ENCODE measurements around the gene NRAP. TPM values are rescaled to one million over a fixed set of nuclear protein-coding genes. Genes with fewer than 3 reads are reported as not detected.

NRAP gene
- total and polyA plus RNA-seq, 4 donors, result 0.02 to 0.04 TPM; not detected in 2

- TF ChIP-seq, protein P1, sequence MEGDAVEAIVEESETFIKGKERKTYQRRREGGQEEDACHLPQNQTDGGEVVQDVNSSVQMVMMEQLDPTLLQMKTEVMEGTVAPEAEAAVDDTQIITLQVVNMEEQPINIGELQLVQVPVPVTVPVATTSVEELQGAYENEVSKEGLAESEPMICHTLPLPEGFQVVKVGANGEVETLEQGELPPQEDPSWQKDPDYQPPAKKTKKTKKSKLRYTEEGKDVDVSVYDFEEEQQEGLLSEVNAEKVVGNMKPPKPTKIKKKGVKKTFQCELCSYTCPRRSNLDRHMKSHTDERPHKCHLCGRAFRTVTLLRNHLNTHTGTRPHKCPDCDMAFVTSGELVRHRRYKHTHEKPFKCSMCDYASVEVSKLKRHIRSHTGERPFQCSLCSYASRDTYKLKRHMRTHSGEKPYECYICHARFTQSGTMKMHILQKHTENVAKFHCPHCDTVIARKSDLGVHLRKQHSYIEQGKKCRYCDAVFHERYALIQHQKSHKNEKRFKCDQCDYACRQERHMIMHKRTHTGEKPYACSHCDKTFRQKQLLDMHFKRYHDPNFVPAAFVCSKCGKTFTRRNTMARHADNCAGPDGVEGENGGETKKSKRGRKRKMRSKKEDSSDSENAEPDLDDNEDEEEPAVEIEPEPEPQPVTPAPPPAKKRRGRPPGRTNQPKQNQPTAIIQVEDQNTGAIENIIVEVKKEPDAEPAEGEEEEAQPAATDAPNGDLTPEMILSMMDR (IDR thresholded peaks at IDR 0.05; ENCODE audit: control extremely low read depth, extremely low read depth), result no peak
- WGBS, 2 donors, result 74 to 100% methylated on average over 2 of the region's 2 CpGs
Observed at GRCh38 chr10:113691381-113691780, 27.5 kb upstream of the NRAP start.

DNA sequence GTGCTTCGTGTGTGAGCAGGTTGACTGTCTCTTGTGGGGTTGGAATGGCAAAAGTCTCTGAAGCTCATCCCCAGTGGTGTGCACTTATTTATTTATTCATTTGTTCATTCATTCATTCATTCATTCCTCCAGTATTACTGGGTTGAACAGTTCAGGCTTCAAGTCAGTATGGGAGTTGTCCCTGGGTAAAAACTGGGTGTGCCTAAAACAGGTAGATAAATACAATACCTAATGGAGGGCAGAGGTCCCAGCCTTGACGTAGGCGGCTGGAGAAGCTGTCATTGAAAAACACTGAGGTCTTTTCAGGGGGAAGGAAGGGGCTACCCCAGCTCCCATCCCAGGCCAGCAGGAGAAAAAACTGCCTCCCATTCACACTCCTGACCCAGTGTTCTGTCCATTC is 26.9 kb upstream of the NRAP start:
- no peak for DNase-seq
- TF ChIP-seq, protein P1 (IDR thresholded peaks at IDR 0.05; ENCODE audit: control extremely low read depth, extremely low read depth), result no peak
- no peak overlapping the region for H3K27ac ChIP-seq (ENCODE audit: low read depth in 1 of 2, low read length in 1 of 2)
- H3K4me3 ChIP-seq, result no peak overlapping the region
- H3K9ac ChIP-seq (ENCODE audit: insufficient read depth in 1 of 2, low read length in 2 of 2), result no peak overlapping the region
- no peak for ATAC-seq (ENCODE audit: insufficient read depth, low FRiP score)
- H3K4me1 ChIP-seq (ENCODE audit: control insufficient read depth in 5 of 5, insufficient read depth in 5 of 5, low read length in 5 of 5), result peaks cover 0 to 10% (median 0%) of the 10 kb centered on the region in 5 donors
- no peaks in the 10 kb centered on the region for H3K27me3 ChIP-seq (ENCODE audit: control insufficient read depth in 3 of 3, insufficient read depth in 3 of 3, low read length in 2 of 3)
- H3K36me3 ChIP-seq (ENCODE audit: control insufficient read depth in 4 of 4, insufficient read depth in 4 of 4, low read length in 4 of 4), result peaks cover 6 to 34% (median 12%) of the 10 kb centered on the region in 4 donors
- WGBS, 2 donors, result 64 to 67% methylated on average over 3 of the region's 3 CpGs
- peaks cover 7 to 35% (median 10%) of the 10 kb centered on the region in 4 donors for H3K9me3 ChIP-seq (ENCODE audit: control insufficient read depth in 4 of 4, insufficient read depth in 3 of 4, low read length in 3 of 4)

More at GRCh38 chr10:113691381-113691780, 27.5 kb upstream of the NRAP start:
- DNase-seq (no peak), ATAC-seq (ENCODE audit: insufficient read depth, low FRiP score) (no peak)
- no peak overlapping the region for H3K4me3 ChIP-seq
- H3K27me3 ChIP-seq (ENCODE audit: control insufficient read depth in 3 of 3, insufficient read depth in 3 of 3, low read length in 2 of 3), result no peaks in the 10 kb centered on the region
- H3K9ac ChIP-seq (ENCODE audit: insufficient read depth in 1 of 2, low read length in 2 of 2), result no peak overlapping the region
- H3K36me3 ChIP-seq (ENCODE audit: control insufficient read depth in 4 of 4, insufficient read depth in 4 of 4, low read length in 4 of 4), result peaks cover 6 to 34% (median 12%) of the 10 kb centered on the region in 4 donors
- peaks cover 7 to 35% (median 10%) of the 10 kb centered on the region in 4 donors for H3K9me3 ChIP-seq (ENCODE audit: control insufficient read depth in 4 of 4, insufficient read depth in 3 of 4, low read length in 3 of 4)
- H3K4me1 ChIP-seq (ENCODE audit: control insufficient read depth in 5 of 5, insufficient read depth in 5 of 5, low read length in 5 of 5), result peaks cover 0 to 10% (median 0%) of the 10 kb centered on the region in 5 donors
- H3K27ac ChIP-seq (ENCODE audit: low read depth in 1 of 2, low read length in 1 of 2), result no peak overlapping the region

DNA sequence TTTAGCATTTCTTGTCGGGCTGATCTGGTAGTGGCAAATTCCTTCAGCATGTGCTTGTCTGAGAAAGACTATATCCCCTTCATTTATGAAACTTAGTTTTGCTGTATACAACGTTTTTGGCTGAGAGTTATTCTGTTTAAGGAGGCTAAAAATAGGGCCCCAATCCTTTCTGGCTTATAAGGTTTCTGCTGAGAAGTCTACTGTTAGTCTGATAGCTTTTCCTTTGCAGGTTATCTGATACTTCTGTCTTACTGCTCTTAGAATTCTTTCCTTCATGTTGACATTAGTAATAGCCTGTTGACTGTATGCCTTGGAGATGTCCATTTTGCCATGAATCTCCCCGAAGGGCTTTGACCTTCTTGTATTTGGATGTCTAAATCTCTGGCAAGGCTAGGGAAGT is 25.7 kb upstream of the NRAP start:
- no peak overlapping the region for H3K9ac ChIP-seq (ENCODE audit: insufficient read depth in 1 of 2, low read length in 2 of 2)
- DNase-seq (no peak), ATAC-seq (ENCODE audit: insufficient read depth, low FRiP score) (no peak)
- no peak overlapping the region for H3K27ac ChIP-seq (ENCODE audit: low read depth in 1 of 2, low read length in 1 of 2)
- no peak overlapping the region for H3K4me3 ChIP-seq
- H3K27me3 ChIP-seq (ENCODE audit: control insufficient read depth in 3 of 3, insufficient read depth in 3 of 3, low read length in 2 of 3), result no peaks in the 10 kb centered on the region
- TF ChIP-seq, protein P1 (IDR thresholded peaks at IDR 0.05; ENCODE audit: control extremely low read depth, extremely low read depth), result no peak
- 67 to 82% methylated on average over 3 of the region's 3 CpGs for WGBS, 2 donors
- peaks cover 6 to 34% (median 12%) of the 10 kb centered on the region in 4 donors for H3K36me3 ChIP-seq (ENCODE audit: control insufficient read depth in 4 of 4, insufficient read depth in 4 of 4, low read length in 4 of 4)
- peaks cover 0 to 10% (median 0%) of the 10 kb centered on the region in 5 donors for H3K4me1 ChIP-seq (ENCODE audit: control insufficient read depth in 5 of 5, insufficient read depth in 5 of 5, low read length in 5 of 5)
- peaks cover 7 to 39% (median 12%) of the 10 kb centered on the region in 4 donors for H3K9me3 ChIP-seq (ENCODE audit: control insufficient read depth in 4 of 4, insufficient read depth in 3 of 4, low read length in 3 of 4)

GRCh38 chr10:113689057-113689456 is 25.2 kb upstream of the NRAP start:
- TF ChIP-seq, protein P1 (IDR thresholded peaks at IDR 0.05; ENCODE audit: control extremely low read depth, extremely low read depth), result no peak
- Histone ChIP-seq H3K9ac (ENCODE audit: insufficient read depth in 1 of 2, low read length in 2 of 2) (no peak overlapping the region), H3K9me3 (ENCODE audit: control insufficient read depth in 4 of 4, insufficient read depth in 3 of 4, low read length in 3 of 4) (peaks cover 7 to 38% (median 13%) of the 10 kb centered on the region in 4 donors), H3K36me3 (ENCODE audit: control insufficient read depth in 4 of 4, insufficient read depth in 4 of 4, low read length in 4 of 4) (peaks cover 6 to 29% (median 12%) of the 10 kb centered on the region in 4 donors), H3K27ac (ENCODE audit: low read depth in 1 of 2, low read length in 1 of 2) (no peak overlapping the region), H3K27me3 (ENCODE audit: control insufficient read depth in 3 of 3, insufficient read depth in 3 of 3, low read length in 2 of 3) (no peaks in the 10 kb centered on the region), H3K4me3 (no peak overlapping the region), H3K4me1 (ENCODE audit: control insufficient read depth in 5 of 5, insufficient read depth in 5 of 5, low read length in 5 of 5) (peaks cover 0 to 10% (median 0%) of the 10 kb centered on the region in 5 donors)
- DNase-seq (no peak), ATAC-seq (ENCODE audit: insufficient read depth, low FRiP score) (no peak)
- WGBS, 2 donors, result 71 to 84% methylated on average over 1 of the region's 1 CpG

All from lung (tissue), 12 donors.